HEK293 (cell line): ENCODE data around the gene PLSCR5.

ENCODE experiments used
- CTCF ChIA-PET: fragments of 350-600 bp; formaldehyde crosslinking; extraction: SDS; loops from one replicate; lab custom pipeline; 2021; ENCODE audit warnings: antibody characterized with exemption; lab: Yijun Ruan, JAX
- POLR2A ChIA-PET: fragments of 300-600 bp; formaldehyde crosslinking; extraction: SDS; loops from one replicate; lab custom pipeline; 2020; ENCODE audit warnings: antibody characterized with exemption, inconsistent platforms; lab: Yijun Ruan, JAX
- H3K27ac ChIP-seq: fragments of 200-500 bp; sonication (Bioruptor generic); 2 replicates; pipeline ENCODE4 v1.5.1; 2014; ENCODE audit warnings: low read depth, low read length, control low read depth, inconsistent platforms; ENCODE audit errors: extremely low read depth
- H3K36me3 ChIP-seq, 2 experiments: fragments of 200-500 bp in 1 of 2; sonication (Bioruptor generic) in 1 of 2; 1 replicate in 1 of 2; 2 replicates in 1 of 2; pipeline ENCODE4 v1.5.1; 2014 to 2017; ENCODE audit warnings: inconsistent platforms in 2 of 2, low read length in 2 of 2; ENCODE audit not compliant: control insufficient read depth in 2 of 2, insufficient read depth in 1 of 2
- H3K4me1 ChIP-seq: fragments of 200-500 bp; sonication (Bioruptor generic); 2 replicates; pipeline ENCODE4 v1.5.1; 2014; ENCODE audit warnings: mild to moderate bottlenecking, low read length, inconsistent platforms; ENCODE audit not compliant: control insufficient read depth, insufficient read depth
- H3K4me3 ChIP-seq: 2 replicates; pipeline ENCODE4 v1.5.1; 2011; ENCODE audit warnings: low read depth, mild to moderate bottlenecking, control low read depth, low read length, moderate library complexity
- H3K9me3 ChIP-seq: fragments of 200-500 bp; sonication (Bioruptor generic); 2 replicates; pipeline ENCODE4 v1.5.1; 2014; ENCODE audit warnings: low read depth, low read length, inconsistent platforms; ENCODE audit not compliant: control insufficient read depth, insufficient read depth
- ATF2 ChIP-seq: fragments of 450-650 bp; formaldehyde crosslinking; IDR thresholded peaks from 2 replicates; pipeline ENCODE4 v1.5.1; 2016; ENCODE audit warnings: missing biosample characterization, missing genetic modification characterization, low read depth
- BCL11A ChIP-seq: fragments of 450-650 bp; formaldehyde crosslinking; IDR thresholded peaks from 2 replicates; pipeline ENCODE4 v1.5.1; 2016; ENCODE audit warnings: low read depth, missing biosample characterization, missing genetic modification characterization
- KLF16 ChIP-seq: fragments of 450-650 bp; formaldehyde crosslinking; IDR thresholded peaks from 2 replicates; pipeline ENCODE4 v1.5.1; 2017; ENCODE audit warnings: missing biosample characterization, missing genetic modification characterization
- KLF7 ChIP-seq: fragments of 450-650 bp; formaldehyde crosslinking; IDR thresholded peaks from 2 replicates; pipeline ENCODE4 v1.5.1; 2016; ENCODE audit warnings: missing biosample characterization, missing genetic modification characterization, borderline replicate concordance
- KLF9 ChIP-seq: fragments of 450-650 bp; formaldehyde crosslinking; IDR thresholded peaks from 2 replicates; pipeline ENCODE4 v1.5.1; 2016; ENCODE audit warnings: missing biosample characterization, missing genetic modification characterization, low read depth
- MZF1 ChIP-seq: fragments of 450-650 bp; formaldehyde crosslinking; IDR thresholded peaks from 2 replicates; pipeline ENCODE4 v1.5.1; 2017; ENCODE audit warnings: missing biosample characterization, missing genetic modification characterization, borderline replicate concordance
- PATZ1 ChIP-seq: fragments of 450-650 bp; formaldehyde crosslinking; IDR thresholded peaks from 2 replicates; pipeline ENCODE4 v1.5.1; 2016; ENCODE audit warnings: missing biosample characterization, missing genetic modification characterization
- PRDM1 ChIP-seq: fragments of 450-650 bp; formaldehyde crosslinking; IDR thresholded peaks from 2 replicates; pipeline ENCODE4; 2016; ENCODE audit warnings: missing biosample characterization, missing genetic modification characterization
- ZBTB17 ChIP-seq: fragments of 450-650 bp; formaldehyde crosslinking; IDR thresholded peaks from 2 replicates; pipeline ENCODE4 v1.5.1; 2016; ENCODE audit warnings: missing biosample characterization, missing genetic modification characterization
- ZFP69B ChIP-seq: fragments of 450-650 bp; formaldehyde crosslinking; IDR thresholded peaks from 2 replicates; pipeline ENCODE4 v1.5.1; 2016; ENCODE audit warnings: missing biosample characterization, missing genetic modification characterization
- ZNF26 ChIP-seq: fragments of 450-650 bp; formaldehyde crosslinking; IDR thresholded peaks from 2 replicates; pipeline ENCODE4 v1.5.1; 2016; ENCODE audit warnings: missing biosample characterization, missing genetic modification characterization
- ZNF341 ChIP-seq: fragments of 450-650 bp; formaldehyde crosslinking; IDR thresholded peaks from 2 replicates; pipeline ENCODE4; 2016; ENCODE audit warnings: low read depth, missing biosample characterization, missing genetic modification characterization
- ZNF404 ChIP-seq: fragments of 450-650 bp; formaldehyde crosslinking; IDR thresholded peaks from 2 replicates; pipeline ENCODE4 v1.5.1; 2017; ENCODE audit warnings: missing biosample characterization, missing genetic modification characterization
- ZNF449 ChIP-seq: fragments of 450-650 bp; formaldehyde crosslinking; IDR thresholded peaks from 2 replicates; pipeline ENCODE4 v1.5.1; 2017; ENCODE audit warnings: missing biosample characterization, mild to moderate bottlenecking, missing genetic modification characterization, moderate library complexity
- ZNF501 ChIP-seq: fragments of 450-650 bp; formaldehyde crosslinking; IDR thresholded peaks from 2 replicates; pipeline ENCODE4 v1.5.1; 2016; ENCODE audit warnings: missing biosample characterization, missing genetic modification characterization
- ZNF555 ChIP-seq: fragments of 450-650 bp; formaldehyde crosslinking; conservative IDR thresholded peaks from 2 replicates; pipeline ENCODE4 v1.5.1; 2017; ENCODE audit warnings: missing biosample characterization, mild to moderate bottlenecking, missing genetic modification characterization, inconsistent platforms
- ZNF624 ChIP-seq: fragments of 450-650 bp; formaldehyde crosslinking; IDR thresholded peaks from 2 replicates; pipeline ENCODE4 v1.5.1; 2017; ENCODE audit warnings: missing biosample characterization, missing genetic modification characterization
- ZNF626 ChIP-seq: fragments of 450-650 bp; sonication (Bioruptor Pico); formaldehyde crosslinking; IDR thresholded peaks from 2 replicates; pipeline ENCODE4 v1.5.1; 2018; ENCODE audit warnings: missing biosample characterization, missing genetic modification characterization, inconsistent platforms
- ZNF654 ChIP-seq: fragments of 450-650 bp; formaldehyde crosslinking; IDR thresholded peaks from 2 replicates; pipeline ENCODE4 v1.5.1; 2016; ENCODE audit warnings: low read depth, missing biosample characterization, missing genetic modification characterization
- ZNF707 ChIP-seq: fragments of 450-650 bp; formaldehyde crosslinking; IDR thresholded peaks from 2 replicates; pipeline ENCODE4 v1.5.1; 2016; ENCODE audit warnings: missing biosample characterization, missing genetic modification characterization
- ZNF776 ChIP-seq: fragments of 450-650 bp; formaldehyde crosslinking; IDR thresholded peaks from 2 replicates; pipeline ENCODE4 v1.5.0; 2017; ENCODE audit warnings: missing biosample characterization, missing genetic modification characterization, borderline replicate concordance

The PLSCR5 gene

GRCh38 chr3:146646261-146646660 lies 41.1 kb upstream of the PLSCR5 start:
- no peak overlapping the region for H3K27ac ChIP-seq
- H3K4me3 ChIP-seq: no peak overlapping the region
- H3K9me3 ChIP-seq: no peaks in the 10 kb centered on the region
- H3K36me3 ChIP-seq: no peaks in the 10 kb centered on the region
- ChIA-PET POLR2A (no interaction called here), CTCF (no interaction called here)
- no peaks in the 10 kb centered on the region for H3K4me1 ChIP-seq
- no peak for TF ChIP-seq ZNF626 (tag by site-specific recombination)
- TF ChIP-seq ZNF341 (tag by site-specific recombination): no peak
- no peak for TF ChIP-seq PATZ1 (tag by site-specific recombination)
- TF ChIP-seq KLF9 (tag by site-specific recombination): no peak

- Histone ChIP-seq H3K36me3 (no peaks in the 10 kb centered on the region), H3K9me3 (no peaks in the 10 kb centered on the region), H3K4me3 (no peak overlapping the region)
- CTCF ChIA-PET: interaction anchor here (0.6 to 1.8 kb wide), 21 partner anchors 9 to 885 kb away, joined by 3 to 19 read pairs (median 4); no protein-coding TSS in a partner anchor
- TF ChIP-seq ZNF707 (tag by site-specific recombination) (no peak), MZF1 (tag by site-specific recombination) (no peak), ATF2 (peak; percentile 85), ZNF654 (tag by site-specific recombination) (peak; percentile 70), ZNF555 (no peak), ZNF26 (tag by site-specific recombination) (no peak), ZNF624 (tag by site-specific recombination) (no peak), KLF16 (tag by site-specific recombination) (no peak), ZNF404 (tag by site-specific recombination) (no peak), ZNF501 (tag by site-specific recombination) (no peak), ZFP69B (tag by site-specific recombination) (no peak)
- TF ChIP-seq, all 188 proteins: peak for 2
- POLR2A ChIA-PET: no interaction called here
- H3K27ac ChIP-seq: no peak overlapping the region
- no peaks in the 10 kb centered on the region for H3K4me1 ChIP-seq
Measured at GRCh38 chr3:146640955-146641867, 36.1 kb upstream of the PLSCR5 start.

- H3K9me3 ChIP-seq: no peaks in the 10 kb centered on the region
- H3K27ac ChIP-seq: no peak overlapping the region
- H3K4me3 ChIP-seq: no peak overlapping the region
- no peaks in the 10 kb centered on the region for H3K36me3 ChIP-seq
- ChIA-PET CTCF (interaction anchor here (0.6 to 3.5 kb wide), 11 partner anchors 11 to 685 kb away, joined by 3 to 19 read pairs (median 4); no protein-coding TSS in a partner anchor), POLR2A (no interaction called here)
- H3K4me1 ChIP-seq: no peaks in the 10 kb centered on the region
- TF ChIP-seq ZNF449 (tag by site-specific recombination) (no peak), BCL11A (tag by site-specific recombination) (no peak), KLF7 (tag by site-specific recombination) (no peak), ZNF776 (tag by site-specific recombination) (no peak), ZBTB17 (no peak), PRDM1 (tag by site-specific recombination) (no peak)
Measured at GRCh38 chr3:146640361-146640760, 35.2 kb upstream of the PLSCR5 start.
